Measurements from ENCODE around the gene LILRB5.
"Not testable (repeated sequence)": the region's sequence is repeated elsewhere in the genome, so short reads cannot be mapped to it uniquely, and the experiment has no call there.

The LILRB5 gene

DNA sequence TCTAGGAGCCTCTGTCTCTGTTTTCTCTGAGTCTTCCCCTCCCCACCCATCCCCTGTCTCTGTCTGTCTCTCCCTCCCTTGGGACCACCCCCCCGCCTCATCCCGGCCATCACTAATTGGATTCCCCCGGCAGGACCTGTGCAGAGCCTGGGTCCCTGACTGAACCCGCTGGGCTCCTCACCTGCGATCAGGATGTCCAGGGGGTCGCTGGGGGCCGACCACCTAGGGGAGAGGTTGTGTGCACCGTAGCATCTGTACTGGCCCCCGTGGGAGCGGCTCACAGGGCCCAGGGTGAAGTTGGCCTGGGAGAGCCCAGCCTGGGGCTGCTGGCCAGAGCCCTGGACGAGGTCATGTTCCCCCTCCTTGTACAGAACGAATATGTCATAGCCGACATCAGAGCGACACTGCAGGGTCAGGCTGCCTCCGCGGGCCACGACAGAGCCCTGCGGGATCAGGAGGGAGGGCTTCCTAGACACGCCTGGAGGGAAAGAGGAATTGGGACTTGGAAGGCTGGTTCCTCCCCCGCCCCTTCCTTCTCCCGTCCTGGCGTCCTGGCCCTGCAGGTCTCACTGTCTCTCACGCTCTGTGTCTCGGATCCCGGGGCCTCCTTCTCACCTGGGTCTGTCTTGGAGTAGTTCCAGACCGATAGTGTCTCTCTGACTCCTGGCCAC, 1.8 kb downstream of the LILRB5 start:
- peaks cover 23% of the 10 kb centered on the region for H3K27me3 ChIP-seq (ENCODE audit: control insufficient read depth, insufficient read depth, low read length)
- peaks cover 15% of the 10 kb centered on the region for H3K4me1 ChIP-seq (ENCODE audit: control insufficient read depth, insufficient read depth, low read length)
- H3K27ac ChIP-seq (ENCODE audit: low read depth, low read length): no peak overlapping the region

DNA sequence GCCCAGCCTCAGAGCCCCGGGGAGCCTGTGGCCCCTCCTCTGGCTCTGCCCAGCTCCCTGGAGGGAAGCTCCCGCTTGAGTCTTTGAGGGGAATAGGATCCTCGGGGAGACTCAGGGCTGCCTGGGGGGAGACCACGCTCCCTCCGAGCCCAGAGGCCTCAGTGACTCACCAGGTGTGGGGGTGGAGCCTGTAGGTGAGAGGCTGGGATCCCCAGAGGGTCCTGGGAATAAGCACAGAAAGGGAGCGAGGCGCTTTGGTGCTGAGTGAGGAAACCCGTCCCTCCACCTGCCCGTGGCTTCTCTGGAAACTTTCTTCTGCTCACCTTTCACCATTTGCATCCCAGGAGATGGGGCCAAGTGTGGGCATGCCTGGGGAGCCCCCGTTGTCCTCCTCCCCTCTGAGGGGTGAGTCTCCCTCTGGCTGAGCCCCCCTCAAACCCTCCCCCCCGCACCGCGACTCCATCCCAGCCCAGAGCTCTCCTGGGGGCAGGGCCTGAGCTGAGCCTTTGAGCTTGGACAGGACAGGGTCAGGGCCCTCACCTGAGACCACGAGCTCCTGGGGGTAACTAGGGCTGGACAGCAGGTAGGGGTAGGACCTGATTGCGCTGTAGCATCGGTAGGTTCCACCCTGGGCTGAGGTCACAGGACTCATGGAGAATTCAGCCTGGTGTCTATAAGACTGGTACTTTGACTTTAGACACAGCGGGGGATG, 2.7 kb downstream of the LILRB5 start:
- no peaks in the 10 kb centered on the region for H3K9me3 ChIP-seq (ENCODE audit: control insufficient read depth, insufficient read depth, low read depth, low read length)
- no peaks in the 10 kb centered on the region for H3K36me3 ChIP-seq (ENCODE audit: control insufficient read depth, insufficient read depth, low read length)
- H3K4me3 ChIP-seq (ENCODE audit: low read depth, low read length): no peak overlapping the region
- H3K27me3 ChIP-seq (ENCODE audit: control insufficient read depth, insufficient read depth, low read length): peaks cover 23% of the 10 kb centered on the region
- H3K4me1 ChIP-seq (ENCODE audit: control insufficient read depth, insufficient read depth, low read length): peaks cover 15% of the 10 kb centered on the region
- H3K9ac ChIP-seq (ENCODE audit: low read length): no peak overlapping the region
- H3K27ac ChIP-seq (ENCODE audit: low read depth, low read length): no peak overlapping the region

More for the DNA sequence above, 1.8 kb downstream of the LILRB5 start:
- Histone ChIP-seq H3K4me3 (ENCODE audit: low read depth, low read length) (no peak overlapping the region), H3K36me3 (ENCODE audit: control insufficient read depth, insufficient read depth, low read length) (no peaks in the 10 kb centered on the region), H3K9ac (ENCODE audit: low read length) (no peak overlapping the region), H3K9me3 (ENCODE audit: control insufficient read depth, insufficient read depth, low read depth, low read length) (no peaks in the 10 kb centered on the region)

DNA sequence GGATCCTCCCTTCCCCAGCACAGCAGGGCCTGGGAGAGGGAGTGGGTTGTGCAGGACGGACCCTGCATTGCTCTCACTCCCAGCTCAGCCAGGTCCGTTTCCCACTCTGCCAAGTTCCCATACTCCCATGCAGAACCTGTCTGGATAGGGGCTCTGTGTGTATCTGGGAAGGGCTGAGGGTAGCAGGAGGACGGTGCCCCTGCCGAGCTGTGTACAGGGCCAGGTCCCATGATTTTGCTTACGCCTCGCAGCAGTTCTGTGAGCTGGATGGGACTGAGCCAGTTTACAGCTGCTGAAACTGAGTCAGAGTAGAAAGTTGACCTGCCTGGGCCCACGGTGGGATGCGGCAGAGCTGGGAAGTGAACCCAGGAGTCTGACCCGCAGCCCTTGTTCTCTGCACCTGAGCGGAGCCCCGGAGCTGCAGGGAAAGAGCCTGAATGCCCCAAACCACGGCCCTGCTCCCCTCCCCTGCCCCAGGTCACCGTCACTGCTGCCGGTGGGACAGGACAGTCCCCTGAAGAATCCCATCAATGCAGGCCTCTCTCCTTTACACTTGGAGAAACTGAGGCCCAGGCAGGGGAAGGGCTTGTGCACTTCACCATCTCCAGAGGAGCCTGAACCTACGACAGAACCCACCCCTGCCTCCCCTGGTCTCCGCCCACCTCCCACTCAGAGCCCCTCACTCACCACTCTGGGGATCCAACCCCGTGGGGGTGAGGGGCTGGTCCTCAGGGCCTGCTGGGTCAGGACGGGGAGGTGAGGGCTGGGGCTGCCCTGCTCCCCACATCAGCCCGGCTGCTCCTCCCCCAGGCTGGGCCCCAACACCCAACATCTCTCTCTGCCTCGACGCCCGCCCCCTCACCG, 3.5 kb downstream of the LILRB5 start:
- H3K9me3 ChIP-seq (ENCODE audit: control insufficient read depth, insufficient read depth, low read depth, low read length): no peaks in the 10 kb centered on the region
- H3K4me1 ChIP-seq (ENCODE audit: control insufficient read depth, insufficient read depth, low read length): peaks cover 15% of the 10 kb centered on the region
- H3K36me3 ChIP-seq (ENCODE audit: control insufficient read depth, insufficient read depth, low read length): no peaks in the 10 kb centered on the region
- no peak overlapping the region for H3K4me3 ChIP-seq (ENCODE audit: low read depth, low read length)
- H3K27me3 ChIP-seq (ENCODE audit: control insufficient read depth, insufficient read depth, low read length): peaks cover 23% of the 10 kb centered on the region
- H3K27ac ChIP-seq (ENCODE audit: low read depth, low read length): no peak overlapping the region
- no peak overlapping the region for H3K9ac ChIP-seq (ENCODE audit: low read length)

DNA sequence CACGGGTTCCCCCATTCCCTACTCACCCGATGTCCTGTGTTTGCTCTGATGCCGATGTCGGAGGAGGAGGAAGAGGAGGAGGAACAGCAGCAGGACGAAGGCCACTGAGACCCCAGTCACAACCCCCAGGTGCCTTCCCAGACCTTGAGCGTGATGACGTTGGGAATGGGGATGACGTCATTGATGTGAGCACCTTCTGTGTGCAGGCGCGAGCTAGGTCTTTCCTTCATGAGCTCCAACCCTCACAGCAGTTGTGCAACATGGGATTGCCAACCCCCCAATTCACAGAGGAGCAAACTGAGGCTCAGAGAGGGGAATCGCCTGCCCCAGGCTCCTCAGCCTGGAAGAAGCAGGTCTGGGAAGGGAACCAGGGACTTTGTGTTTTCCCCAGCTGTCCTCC, 4.2 kb downstream of the LILRB5 start:
- no peaks in the 10 kb centered on the region for H3K9me3 ChIP-seq (ENCODE audit: control insufficient read depth, insufficient read depth, low read depth, low read length)
- peaks cover 15% of the 10 kb centered on the region for H3K4me1 ChIP-seq (ENCODE audit: control insufficient read depth, insufficient read depth, low read length)

DNA sequence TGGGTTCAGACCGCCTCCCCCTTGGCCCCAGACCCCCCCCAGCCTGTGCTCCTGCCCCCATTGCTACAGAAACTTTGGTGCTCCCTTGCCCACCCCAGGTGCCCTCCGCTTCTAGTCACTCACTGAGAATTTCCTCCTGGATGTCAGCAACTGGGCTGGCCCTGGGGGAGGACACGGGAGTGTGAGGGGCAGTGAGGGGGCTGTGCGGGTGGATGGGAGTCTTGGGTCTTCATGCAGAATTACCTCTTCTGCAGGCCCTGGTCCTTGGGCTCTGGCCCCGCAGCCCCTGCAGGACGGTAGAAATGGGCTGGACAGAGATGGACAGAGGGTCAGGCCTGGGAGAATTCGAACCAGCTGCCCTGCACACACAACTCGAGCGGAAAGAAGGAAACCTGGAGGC, 4.8 kb downstream of the LILRB5 start:
- Histone ChIP-seq H3K9me3 (ENCODE audit: control insufficient read depth, insufficient read depth, low read depth, low read length) (no peaks in the 10 kb centered on the region), H3K4me3 (ENCODE audit: low read depth, low read length) (no peak overlapping the region), H3K4me1 (ENCODE audit: control insufficient read depth, insufficient read depth, low read length) (peaks cover 15% of the 10 kb centered on the region), H3K27me3 (ENCODE audit: control insufficient read depth, insufficient read depth, low read length) (peaks cover 22% of the 10 kb centered on the region), H3K9ac (ENCODE audit: low read length) (no peak overlapping the region), H3K27ac (ENCODE audit: low read depth, low read length) (no peak overlapping the region), H3K36me3 (ENCODE audit: control insufficient read depth, insufficient read depth, low read length) (no peaks in the 10 kb centered on the region)

More for the DNA sequence above, 4.2 kb downstream of the LILRB5 start:
- Histone ChIP-seq H3K27ac (ENCODE audit: low read depth, low read length) (no peak overlapping the region), H3K4me3 (ENCODE audit: low read depth, low read length) (no peak overlapping the region), H3K36me3 (ENCODE audit: control insufficient read depth, insufficient read depth, low read length) (no peaks in the 10 kb centered on the region), H3K9ac (ENCODE audit: low read length) (no peak overlapping the region), H3K27me3 (ENCODE audit: control insufficient read depth, insufficient read depth, low read length) (peaks cover 23% of the 10 kb centered on the region)

DNA sequence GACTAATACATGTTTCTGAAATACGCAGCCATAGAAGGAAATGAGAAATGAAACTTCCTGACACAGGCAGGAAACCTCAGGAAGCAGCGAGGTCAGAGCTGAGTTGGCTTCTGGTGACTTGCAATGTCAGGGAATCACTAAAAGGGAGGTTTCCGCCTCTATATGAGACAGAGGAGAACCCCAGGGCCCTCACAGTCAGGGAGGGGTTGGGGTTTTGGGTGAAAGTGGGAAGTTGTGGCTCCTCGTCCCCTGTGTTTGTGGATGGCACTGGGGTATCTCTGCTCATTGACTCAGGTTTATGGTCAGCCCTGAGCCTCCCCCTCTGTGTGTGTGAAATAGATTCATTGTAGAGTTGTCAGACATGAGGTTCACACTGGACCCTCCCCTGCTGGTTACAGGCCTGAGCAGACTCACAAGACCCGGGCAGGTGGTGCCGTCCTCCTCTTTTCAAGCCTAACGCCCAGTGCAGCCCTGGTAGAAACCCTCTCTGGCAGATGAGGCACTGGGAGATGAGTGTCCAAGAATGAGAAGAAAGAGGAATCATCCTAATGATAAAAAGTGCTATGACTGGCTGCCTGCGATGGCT, 9.0 kb downstream of the LILRB5 start:
- H3K36me3 ChIP-seq (ENCODE audit: control insufficient read depth, insufficient read depth, low read length): no peaks in the 10 kb centered on the region
- H3K4me3 ChIP-seq (ENCODE audit: low read depth, low read length): no peak overlapping the region
- 0 out of 2 replicates have a peak, but pooled peaks cover 9% of the 10 kb centered on the region for H3K27me3 ChIP-seq (ENCODE audit: control insufficient read depth, insufficient read depth, low read length)
- no peak overlapping the region for H3K9ac ChIP-seq (ENCODE audit: low read length)
- H3K27ac ChIP-seq (ENCODE audit: low read depth, low read length): no peak overlapping the region
- no peaks in the 10 kb centered on the region for H3K9me3 ChIP-seq (ENCODE audit: control insufficient read depth, insufficient read depth, low read depth, low read length)
- H3K4me1 ChIP-seq (ENCODE audit: control insufficient read depth, insufficient read depth, low read length): no peaks in the 10 kb centered on the region

DNA sequence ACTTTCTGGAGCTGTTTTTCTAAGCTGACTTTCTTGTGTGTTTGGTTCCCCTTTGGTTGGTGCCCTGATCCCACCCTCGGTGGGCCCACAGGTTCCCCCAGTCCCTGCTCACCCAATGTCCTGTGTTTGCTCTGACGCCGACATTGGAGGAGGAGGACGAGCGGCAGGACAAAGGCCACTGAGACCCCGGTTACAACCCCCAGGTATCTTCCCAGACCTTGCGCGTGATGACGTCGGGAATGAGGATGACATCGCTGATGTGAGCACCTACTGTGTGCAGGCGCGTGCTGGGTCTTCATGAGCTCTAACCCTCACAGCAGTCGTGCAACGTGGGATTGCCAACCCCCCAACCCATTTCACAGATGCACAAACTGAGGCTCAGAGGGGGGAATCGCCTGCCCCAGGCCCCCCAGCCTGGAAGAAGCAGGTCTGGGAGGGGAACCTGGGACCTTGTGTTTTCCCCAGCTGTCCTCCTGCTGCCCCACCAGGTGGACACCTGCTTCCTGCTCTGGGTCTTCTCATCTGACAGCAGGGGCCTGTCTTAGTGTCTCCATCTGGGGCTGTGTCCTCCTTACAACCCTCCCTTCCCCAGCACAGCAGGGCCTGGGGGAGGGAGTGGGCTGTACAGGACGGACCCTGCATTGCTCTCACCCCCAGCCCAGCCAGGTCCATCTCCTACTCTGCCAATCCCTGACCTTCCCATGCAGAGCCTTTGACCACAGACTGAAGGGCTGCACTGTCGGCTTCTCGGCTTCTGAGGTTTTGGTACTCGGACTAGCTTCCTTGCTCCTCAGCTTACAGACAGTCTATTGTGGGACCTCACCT, 9.8 kb downstream of the LILRB5 start:
- H3K36me3 ChIP-seq (ENCODE audit: control insufficient read depth, insufficient read depth, low read length): no peaks in the 10 kb centered on the region
- no peak overlapping the region for H3K9ac ChIP-seq (ENCODE audit: low read length)
- no peak overlapping the region for H3K27ac ChIP-seq (ENCODE audit: low read depth, low read length)
- H3K27me3 ChIP-seq (ENCODE audit: control insufficient read depth, insufficient read depth, low read length): 0 out of 2 replicates have a peak, but pooled peaks cover 1% of the 10 kb centered on the region
- no peak overlapping the region for H3K4me3 ChIP-seq (ENCODE audit: low read depth, low read length)
- H3K4me1 ChIP-seq (ENCODE audit: control insufficient read depth, insufficient read depth, low read length): no peaks in the 10 kb centered on the region
- H3K9me3 ChIP-seq (ENCODE audit: control insufficient read depth, insufficient read depth, low read depth, low read length): no peaks in the 10 kb centered on the region

DNA sequence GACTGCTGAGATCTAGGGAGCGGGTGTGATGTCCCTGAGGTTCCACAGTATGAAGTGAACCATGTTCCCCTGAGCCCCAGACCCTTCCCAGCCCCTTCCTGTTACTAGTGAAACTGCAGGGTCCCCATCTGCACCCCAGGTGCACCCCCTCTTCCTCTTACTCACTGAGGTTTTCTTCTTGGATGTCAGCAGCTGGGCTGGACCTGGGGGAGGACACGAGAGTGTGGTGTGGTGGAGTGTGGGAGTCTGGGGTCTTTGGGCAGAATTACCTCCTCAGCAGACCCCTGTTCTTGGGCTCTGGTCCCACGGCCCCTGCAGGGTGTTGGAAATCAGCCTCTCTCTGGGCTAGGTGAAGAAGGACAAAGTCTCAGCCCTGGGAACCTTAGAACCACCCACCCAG, 11.1 kb downstream of the LILRB5 start:
- no peaks in the 10 kb centered on the region for H3K27me3 ChIP-seq (ENCODE audit: control insufficient read depth, insufficient read depth, low read length)
- H3K9me3 ChIP-seq (ENCODE audit: control insufficient read depth, insufficient read depth, low read depth, low read length): no peaks in the 10 kb centered on the region
- H3K27ac ChIP-seq (ENCODE audit: low read depth, low read length): no peak overlapping the region
- H3K4me3 ChIP-seq (ENCODE audit: low read depth, low read length): no peak overlapping the region
- no peak overlapping the region for H3K9ac ChIP-seq (ENCODE audit: low read length)
- H3K4me1 ChIP-seq (ENCODE audit: control insufficient read depth, insufficient read depth, low read length): no peaks in the 10 kb centered on the region
- no peaks in the 10 kb centered on the region for H3K36me3 ChIP-seq (ENCODE audit: control insufficient read depth, insufficient read depth, low read length)

DNA sequence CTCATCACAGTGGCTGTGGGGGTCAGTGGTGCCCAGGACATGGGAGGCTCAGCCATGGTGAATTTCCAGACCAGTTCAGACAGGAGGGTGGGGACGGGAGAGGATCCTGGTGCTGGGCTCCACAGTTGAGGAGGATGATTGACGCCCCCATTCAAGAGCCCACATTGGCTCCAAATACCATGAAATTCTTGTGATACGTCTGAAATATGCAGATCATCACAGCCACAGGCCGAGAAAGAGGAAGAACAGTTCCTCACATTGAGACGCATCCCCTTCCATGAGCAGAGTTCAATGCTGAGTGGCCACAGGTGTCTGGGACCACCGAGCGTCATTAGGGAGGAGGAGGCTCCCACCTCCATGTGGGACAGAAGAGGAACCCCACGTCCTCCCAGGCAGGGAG, 13.3 kb downstream of the LILRB5 start:
- not testable (repeated sequence) for H3K4me1 ChIP-seq (ENCODE audit: control insufficient read depth, insufficient read depth, low read length); H3K4me3 ChIP-seq (ENCODE audit: low read depth, low read length); H3K36me3 ChIP-seq (ENCODE audit: control insufficient read depth, insufficient read depth, low read length); H3K27me3 ChIP-seq (ENCODE audit: control insufficient read depth, insufficient read depth, low read length); H3K27ac ChIP-seq (ENCODE audit: low read depth, low read length); H3K9me3 ChIP-seq (ENCODE audit: control insufficient read depth, insufficient read depth, low read depth, low read length); H3K9ac ChIP-seq (ENCODE audit: low read length)

DNA sequence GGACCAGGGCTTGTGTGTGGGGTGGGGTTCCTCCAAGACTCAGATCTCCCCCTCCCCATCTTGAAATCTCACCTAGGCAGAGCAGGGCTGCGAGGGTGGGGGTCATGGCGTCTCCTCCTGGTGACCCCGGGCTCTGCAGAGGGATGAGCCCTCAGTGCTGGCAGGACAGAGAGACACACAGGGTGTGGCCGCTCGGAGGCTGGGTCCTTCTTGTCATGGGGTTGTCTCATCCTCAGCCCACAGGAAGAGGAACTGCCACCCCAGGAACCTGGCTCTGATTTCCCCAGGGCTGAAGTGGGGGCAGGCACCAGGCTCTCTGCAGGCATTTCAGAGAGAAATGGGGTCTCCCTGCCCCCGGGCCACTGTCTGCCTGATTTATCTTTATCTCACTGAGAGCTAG, 14.4 kb downstream of the LILRB5 start, which contains the start of gene LILRA6:
Gene LILRA6, minus strand, starts transcription at position 145 of the 400 bp plus-strand sequence.
- H3K27ac ChIP-seq (ENCODE audit: low read depth, low read length); H3K4me1 ChIP-seq (ENCODE audit: control insufficient read depth, insufficient read depth, low read length); H3K9me3 ChIP-seq (ENCODE audit: control insufficient read depth, insufficient read depth, low read depth, low read length); H3K27me3 ChIP-seq (ENCODE audit: control insufficient read depth, insufficient read depth, low read length); H3K4me3 ChIP-seq (ENCODE audit: low read depth, low read length); H3K36me3 ChIP-seq (ENCODE audit: control insufficient read depth, insufficient read depth, low read length); H3K9ac ChIP-seq (ENCODE audit: low read length): not testable (repeated sequence)
